ENCODE results near the gene DAPK1.

DAPK1 gene

GRCh38 chr9:87579781-87580541 lies 82.3 kb downstream of the DAPK1 start:
- TF ChIP-seq CTCF (IDR thresholded peaks at IDR 0.05; ENCODE audit: insufficient read depth, low read length, missing control alignments) = no peak
- no peak overlapping the region for H3K4me3 ChIP-seq (ENCODE audit: low read depth, low read length)
- CTCF ChIA-PET = interaction anchor here (1.1 kb wide), 1 partner anchor 84 kb away, joined by 3 read pairs; no protein-coding TSS in a partner anchor
- DNase-seq (ENCODE audit: low read depth, low spot score) = no peak
- POLR2A ChIA-PET = no interaction called here

GRCh38 chr9:87580941-87581438 lies 83.3 kb downstream of the DAPK1 start:
- no peak overlapping the region for H3K4me3 ChIP-seq (ENCODE audit: low read depth, low read length)
- ChIA-PET POLR2A (no interaction called here), CTCF (no interaction called here)
- no peak for TF ChIP-seq CTCF (IDR thresholded peaks at IDR 0.05; ENCODE audit: insufficient read depth, low read length, missing control alignments)
- no peak for DNase-seq (ENCODE audit: low read depth, low spot score)

- H3K4me3 ChIP-seq (ENCODE audit: low read depth, low read length) = no peak overlapping the region
- DNase-seq (ENCODE audit: low read depth, low spot score) = no peak
- CTCF ChIA-PET = no interaction called here
- TF ChIP-seq CTCF (IDR thresholded peaks at IDR 0.05; ENCODE audit: insufficient read depth, low read length, missing control alignments) = no peak
- POLR2A ChIA-PET = no interaction called here
Observed at GRCh38 chr9:87581513-87581912, 83.8 kb downstream of the DAPK1 start.

GRCh38 chr9:87581949-87582637 lies 84.4 kb downstream of the DAPK1 start:
- no peak for TF ChIP-seq CTCF (IDR thresholded peaks at IDR 0.05; ENCODE audit: insufficient read depth, low read length, missing control alignments)
- no peak overlapping the region for H3K4me3 ChIP-seq (ENCODE audit: low read depth, low read length)
- ChIA-PET POLR2A (no interaction called here), CTCF (no interaction called here)
- no peak for DNase-seq (ENCODE audit: low read depth, low spot score)

- H3K4me3 ChIP-seq (ENCODE audit: low read depth, low read length) = no peak overlapping the region
- ChIA-PET POLR2A (no interaction called here), CTCF (no interaction called here)
- no peak for TF ChIP-seq CTCF (IDR thresholded peaks at IDR 0.05; ENCODE audit: insufficient read depth, low read length, missing control alignments)
- DNase-seq (ENCODE audit: low read depth, low spot score) = no peak
Observed at GRCh38 chr9:87584326-87584725, 86.7 kb downstream of the DAPK1 start.

- no peak overlapping the region for H3K4me3 ChIP-seq (ENCODE audit: low read depth, low read length)
- DNase-seq (ENCODE audit: low read depth, low spot score) = no peak
- POLR2A ChIA-PET = no interaction called here
- no peak for TF ChIP-seq CTCF (IDR thresholded peaks at IDR 0.05; ENCODE audit: insufficient read depth, low read length, missing control alignments)
- CTCF ChIA-PET = interaction anchor here (1.3 kb wide), 1 partner anchor 18 kb away, joined by 4 read pairs; no protein-coding TSS in a partner anchor
Observed at GRCh38 chr9:87585123-87585855, 87.6 kb downstream of the DAPK1 start.
